Activated naive CD8-positive, alpha-beta T cell treated with anti-CD3 and anti-CD28 coated beads, Interleukin-2, amount 50 U/mL, for 24 hours (primary cell): ENCODE data around the gene TMEM161A.
"Not testable (repeated sequence)": the region's sequence is repeated elsewhere in the genome, so short reads cannot be mapped to it uniquely, and the experiment has no call there.

ENCODE experiments used
- ATAC-seq: fragments of 150-1000 bp; cut with Tn5 transposase; one replicate; pipeline ENCODE4 v1.10.0; 2021
- DNase-seq: peaks from one replicate; pipeline ENCODE4 v3.0.0; 2021
- H3K27ac Mint-ChIP-seq: one replicate; pipeline ENCODE4 v1.8.0; 2021; ENCODE audit warnings: mild to moderate bottlenecking, mixed read lengths
- H3K27me3 Mint-ChIP-seq: one replicate; pipeline ENCODE4 v1.8.0; 2021; ENCODE audit warnings: mixed read lengths
- H3K36me3 Mint-ChIP-seq: one replicate; pipeline ENCODE4 v1.8.0; 2021; ENCODE audit warnings: low read depth, mixed read lengths
- H3K4me1 Mint-ChIP-seq: one replicate; pipeline ENCODE4 v1.8.0; 2021; ENCODE audit warnings: mixed read lengths
- H3K4me3 Mint-ChIP-seq: one replicate; pipeline ENCODE4 v1.8.0; 2021; ENCODE audit warnings: mild to moderate bottlenecking, moderate library complexity, mixed read lengths
- H3K9me3 Mint-ChIP-seq: one replicate; pipeline ENCODE4 v1.8.0; 2021; ENCODE audit warnings: mixed read lengths

The TMEM161A gene

GRCh38 chr19:19145684-19146608 is 7.7 kb upstream of the TMEM161A start:
- Mint-ChIP-seq H3K4me3 (no peak overlapping the region), H3K36me3 (peaks cover 3% of the 10 kb centered on the region), H3K27ac (no peak overlapping the region), H3K27me3 (no peaks in the 10 kb centered on the region), H3K9me3 (no peaks in the 10 kb centered on the region), H3K4me1 (no peaks in the 10 kb centered on the region)
- ATAC-seq (peak; percentile 70), DNase-seq (peak; percentile 91)

DNA sequence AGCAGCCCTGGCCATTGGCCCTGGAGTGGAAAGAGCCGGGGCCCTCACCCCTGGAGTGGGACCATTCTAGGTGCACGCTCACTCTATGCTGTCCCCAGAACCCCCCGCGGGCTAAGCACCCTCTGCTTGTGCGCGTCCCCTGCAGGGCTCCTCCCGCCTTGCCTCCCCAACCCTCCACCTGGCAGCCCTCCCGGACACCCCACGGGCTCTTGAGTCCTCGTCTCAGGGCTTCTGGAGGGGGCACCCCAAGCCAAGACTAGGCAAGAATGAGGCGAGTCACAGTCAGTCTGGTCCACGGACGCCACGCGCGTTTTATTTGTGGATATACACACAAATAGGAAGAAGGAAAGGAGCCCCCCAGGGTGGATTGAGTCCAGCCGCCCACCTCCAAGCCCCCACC is 7.0 kb upstream of the TMEM161A start:
- Mint-ChIP-seq H3K4me3 (no peak overlapping the region), H3K36me3 (peaks cover 3% of the 10 kb centered on the region), H3K9me3 (no peaks in the 10 kb centered on the region), H3K27me3 (no peaks in the 10 kb centered on the region), H3K4me1 (no peaks in the 10 kb centered on the region), H3K27ac (no peak overlapping the region)
- no peak for ATAC-seq
- no peak for DNase-seq

- H3K27me3 Mint-ChIP-seq = no peaks in the 10 kb centered on the region
- no peak overlapping the region for H3K27ac Mint-ChIP-seq
- no peaks in the 10 kb centered on the region for H3K9me3 Mint-ChIP-seq
- H3K4me1 Mint-ChIP-seq = peaks cover 16% of the 10 kb centered on the region
- H3K4me3 Mint-ChIP-seq = no peak overlapping the region
- DNase-seq (no peak), ATAC-seq (no peak)
- no peaks in the 10 kb centered on the region for H3K36me3 Mint-ChIP-seq
These were observed 4.1 kb upstream of the TMEM161A start for GRCh38 chr19:19142347-19142746.

GRCh38 chr19:19140476-19140875 is 2.2 kb upstream of the TMEM161A start:
- ATAC-seq (no peak), DNase-seq (no peak)
- Mint-ChIP-seq H3K36me3 (no peaks in the 10 kb centered on the region), H3K27me3 (no peaks in the 10 kb centered on the region), H3K4me1 (peaks cover 19% of the 10 kb centered on the region), H3K4me3 (no peak overlapping the region), H3K9me3 (no peaks in the 10 kb centered on the region), H3K27ac (no peak overlapping the region)

DNA sequence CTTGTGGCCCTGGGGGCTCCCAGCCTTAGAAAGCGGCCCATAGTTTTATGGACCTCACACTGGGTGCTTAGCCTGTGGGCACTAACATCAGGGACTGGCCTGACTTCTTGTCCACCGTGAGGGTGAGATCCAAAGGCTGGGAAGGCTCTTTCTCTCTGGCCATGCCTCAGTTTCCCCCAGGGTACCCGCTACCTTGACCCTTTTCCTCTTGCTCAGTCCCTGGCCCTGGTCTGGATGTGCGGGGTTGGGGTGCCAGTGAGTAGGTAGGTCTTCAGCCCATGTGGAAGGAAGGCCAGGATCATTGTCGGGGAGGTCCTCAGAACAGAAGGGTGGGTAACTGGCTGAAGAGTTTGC is 1.6 kb upstream of the TMEM161A start:
- DNase-seq (no peak), ATAC-seq (no peak)
- Mint-ChIP-seq H3K27me3 (no peaks in the 10 kb centered on the region), H3K9me3 (no peaks in the 10 kb centered on the region), H3K36me3 (no peaks in the 10 kb centered on the region), H3K4me3 (no peak overlapping the region), H3K27ac (no peak overlapping the region), H3K4me1 (peaks cover 22% of the 10 kb centered on the region)

- ATAC-seq (no peak), DNase-seq (no peak)
- Mint-ChIP-seq H3K9me3 (no peaks in the 10 kb centered on the region), H3K27me3 (no peaks in the 10 kb centered on the region), H3K4me1 (peaks cover 22% of the 10 kb centered on the region), H3K27ac (peak overlapping the region; percentile 94), H3K36me3 (peaks cover 9% of the 10 kb centered on the region), H3K4me3 (peak overlapping the region; percentile 92)
These were observed 646 bp downstream of the TMEM161A start for GRCh38 chr19:19137556-19138108.

DNA sequence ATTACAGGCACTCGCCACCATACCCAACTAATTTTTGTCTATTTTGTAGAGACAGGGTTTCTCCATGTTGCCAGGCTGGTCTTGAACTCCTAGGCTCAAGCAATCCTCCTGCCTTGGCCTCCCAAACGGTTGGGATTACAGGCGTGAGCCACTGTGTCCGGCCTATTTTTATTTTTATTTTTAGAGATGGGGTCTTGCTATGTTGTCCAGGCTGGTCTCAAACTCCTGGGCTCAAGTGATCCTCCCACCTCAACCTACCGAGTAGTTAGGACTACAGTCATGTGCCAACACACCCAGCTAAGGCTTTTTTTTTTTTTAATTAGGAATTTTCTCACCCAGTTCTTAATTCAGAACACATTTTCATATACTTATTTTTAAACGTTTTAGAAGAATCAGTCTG is 2.6 kb downstream of the TMEM161A start:
- not testable (repeated sequence) for DNase-seq, H3K9me3 Mint-ChIP-seq, H3K27ac Mint-ChIP-seq, ATAC-seq, H3K27me3 Mint-ChIP-seq, H3K4me3 Mint-ChIP-seq
- Mint-ChIP-seq H3K36me3 (peaks cover 15% of the 10 kb centered on the region), H3K4me1 (peaks cover 22% of the 10 kb centered on the region)

DNA sequence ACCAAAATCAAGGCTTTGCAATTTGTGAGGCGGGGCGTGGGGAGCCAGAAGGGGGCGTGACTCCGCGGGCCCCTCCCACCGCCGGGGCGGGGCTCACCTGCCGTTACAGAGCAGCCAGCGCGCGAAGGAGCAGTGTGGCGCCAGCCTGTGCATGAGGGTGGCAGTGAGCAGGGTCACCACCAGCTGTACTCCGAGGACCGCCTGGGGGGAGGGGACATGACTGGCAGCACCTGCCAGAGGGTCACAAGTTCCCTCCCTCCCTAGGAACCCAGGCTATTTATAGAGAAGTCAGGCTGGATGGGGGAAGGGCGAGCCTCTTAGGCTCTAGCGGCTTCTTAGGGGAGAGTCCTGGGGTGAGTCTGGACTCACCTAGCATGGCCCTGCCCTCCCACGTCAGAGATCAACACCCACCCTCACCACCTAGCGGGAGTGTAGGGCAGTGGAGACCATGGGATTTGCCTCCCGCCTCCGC is 3.6 kb downstream of the TMEM161A start:
- Mint-ChIP-seq H3K27me3 (no peaks in the 10 kb centered on the region), H3K4me3 (no peak overlapping the region), H3K4me1 (peaks cover 22% of the 10 kb centered on the region), H3K36me3 (peaks cover 17% of the 10 kb centered on the region), H3K9me3 (peaks cover 7% of the 10 kb centered on the region), H3K27ac (no peak overlapping the region)
- DNase-seq = peak; percentile 50
- no peak for ATAC-seq

- Mint-ChIP-seq H3K9me3 (peaks cover 7% of the 10 kb centered on the region), H3K4me3 (no peak overlapping the region), H3K36me3 (peaks cover 19% of the 10 kb centered on the region), H3K4me1 (peaks cover 22% of the 10 kb centered on the region), H3K27me3 (no peaks in the 10 kb centered on the region), H3K27ac (no peak overlapping the region)
- DNase-seq (no peak), ATAC-seq (no peak)
These were observed 4.3 kb downstream of the TMEM161A start for GRCh38 chr19:19133985-19134384.

GRCh38 chr19:19132912-19133311 is 5.4 kb downstream of the TMEM161A start:
- Mint-ChIP-seq H3K36me3 (peaks cover 24% of the 10 kb centered on the region), H3K4me3 (no peak overlapping the region), H3K27me3 (no peaks in the 10 kb centered on the region), H3K9me3 (peaks cover 7% of the 10 kb centered on the region), H3K4me1 (peaks cover 11% of the 10 kb centered on the region), H3K27ac (no peak overlapping the region)
- DNase-seq = no peak
- no peak for ATAC-seq

DNA sequence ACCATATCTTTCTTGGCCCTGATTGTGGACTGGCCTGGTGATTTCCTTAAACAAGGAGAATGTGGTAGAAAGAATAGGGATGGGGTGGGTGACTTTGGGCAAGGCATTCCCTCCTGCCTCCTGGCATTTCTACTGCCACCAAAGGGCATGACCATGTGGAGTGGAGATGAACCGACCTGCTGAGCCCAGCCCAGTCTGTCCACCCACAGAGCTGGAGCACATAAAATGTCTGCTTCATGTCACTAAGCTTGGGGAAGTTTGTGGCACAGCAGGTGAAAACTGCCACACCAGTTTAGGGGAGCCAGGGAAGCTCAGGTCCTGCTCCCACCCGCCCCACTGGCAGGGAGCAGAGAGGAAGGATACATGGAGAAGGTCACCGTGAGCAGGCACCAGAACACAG is 6.3 kb downstream of the TMEM161A start:
- peaks cover 26% of the 10 kb centered on the region for H3K36me3 Mint-ChIP-seq
- H3K9me3 Mint-ChIP-seq = peaks cover 7% of the 10 kb centered on the region
- ATAC-seq = no peak
- no peak for DNase-seq
- H3K4me3 Mint-ChIP-seq = no peak overlapping the region
- H3K4me1 Mint-ChIP-seq = peaks cover 3% of the 10 kb centered on the region
- no peaks in the 10 kb centered on the region for H3K27me3 Mint-ChIP-seq
- no peak overlapping the region for H3K27ac Mint-ChIP-seq

- Mint-ChIP-seq H3K9me3 (peaks cover 10% of the 10 kb centered on the region), H3K4me1 (no peaks in the 10 kb centered on the region), H3K4me3 (no peak overlapping the region), H3K27me3 (no peaks in the 10 kb centered on the region), H3K36me3 (peaks cover 34% of the 10 kb centered on the region), H3K27ac (no peak overlapping the region)
- no peak for DNase-seq
- ATAC-seq = no peak
These were observed 12.2 kb downstream of the TMEM161A start for GRCh38 chr19:19126102-19126501.

GRCh38 chr19:19123386-19123785 is 14.9 kb downstream of the TMEM161A start:
- no peak for ATAC-seq
- no peak overlapping the region for H3K4me3 Mint-ChIP-seq
- H3K27me3 Mint-ChIP-seq = no peaks in the 10 kb centered on the region
- peaks cover 36% of the 10 kb centered on the region for H3K36me3 Mint-ChIP-seq
- no peaks in the 10 kb centered on the region for H3K4me1 Mint-ChIP-seq
- no peak for DNase-seq
- peaks cover 10% of the 10 kb centered on the region for H3K9me3 Mint-ChIP-seq
- no peak overlapping the region for H3K27ac Mint-ChIP-seq

- DNase-seq = no peak
- no peak overlapping the region for H3K27ac Mint-ChIP-seq
These were observed 15.4 kb downstream of the TMEM161A start for GRCh38 chr19:19122902-19123301.

GRCh38 chr19:19121371-19121770 is 16.9 kb downstream of the TMEM161A start:
- H3K9me3 Mint-ChIP-seq = peaks cover 10% of the 10 kb centered on the region
- no peak overlapping the region for H3K4me3 Mint-ChIP-seq
- peaks cover 33% of the 10 kb centered on the region for H3K36me3 Mint-ChIP-seq
- ATAC-seq (no peak), DNase-seq (no peak)
- no peak overlapping the region for H3K27ac Mint-ChIP-seq
- no peaks in the 10 kb centered on the region for H3K4me1 Mint-ChIP-seq
- no peaks in the 10 kb centered on the region for H3K27me3 Mint-ChIP-seq

More at GRCh38 chr19:19122902-19123301, 15.4 kb downstream of the TMEM161A start:
- H3K36me3 Mint-ChIP-seq = peaks cover 35% of the 10 kb centered on the region
- no peak for ATAC-seq
- H3K4me1 Mint-ChIP-seq = no peaks in the 10 kb centered on the region
- peaks cover 10% of the 10 kb centered on the region for H3K9me3 Mint-ChIP-seq
- no peak overlapping the region for H3K4me3 Mint-ChIP-seq
- no peaks in the 10 kb centered on the region for H3K27me3 Mint-ChIP-seq
